HCT116 (cell line): Measurements from ENCODE around the gene RXFP1. TPM values are rescaled to one million over a fixed set of nuclear protein-coding genes. Genes with fewer than 3 reads are reported as not detected.

Source experiments
- ATAC-seq: fragments of 200-7000 bp; cut with Tn5 transposase; 2 replicates; pipeline ENCODE4 v1.9.1; 2020; ENCODE audit warnings: mild to moderate bottlenecking, moderate library complexity
- BruUV-seq: library from RNA; stranded (reverse); fragments of 400-500 nt; replicated peaks from 2 replicates; lab custom pipeline; 2021; lab: Mats Ljungman, UMichigan
- CTCF ChIA-PET: fragments of 300-600 bp; sonication (Branson Sonifier 250); formaldehyde crosslinking; loops from one replicate; lab custom pipeline; 2021; ENCODE audit warnings: antibody characterized with exemption; lab: Charles Lee
- POLR2A ChIA-PET: fragments of 300-600, 350-600 bp; sonication (Branson Sonifier 250); formaldehyde crosslinking; loops from one replicate; lab custom pipeline; 2021; ENCODE audit warnings: antibody characterized with exemption; lab: Charles Lee
- RAD21 ChIA-PET, 2 experiments: fragments of 300-600 bp; sonication (Branson Sonifier 250); formaldehyde crosslinking; loops; one replicate each; lab custom pipeline; 2023; ENCODE audit warnings: low total read pairs in 2 of 2; ENCODE audit not compliant: uncharacterized antibody in 2 of 2, unreplicated experiment in 2 of 2, low non-redundant PET in 1 of 2; lab: Charles Lee
- DNase-seq: peaks from one replicate; pipeline ENCODE4 v3.0.0-alpha.2; 2010; ENCODE audit warnings: low read depth, low spot score
- H2AFZ ChIP-seq: fragments of 200-600 bp; shearing (Covaris generic), sonication (generic); 2 replicates; pipeline ENCODE4 v1.6.1; 2017; ENCODE audit warnings: low read depth, mixed run types, mixed read lengths, antibody characterized with exemption, low read length; ENCODE audit not compliant: poor library complexity, severe bottlenecking
- H3K27ac ChIP-seq: 2 replicates; pipeline ENCODE4 v1.5.1; 2012; ENCODE audit warnings: low read depth, low read length
- H3K27me3 ChIP-seq: fragments of 200-600 bp; sonication (generic); 2 replicates; pipeline ENCODE4 v1.6.1; 2016; ENCODE audit warnings: mixed run types, low read length, mixed read lengths; ENCODE audit not compliant: insufficient read depth
- H3K36me3 ChIP-seq, 2 experiments: fragments of 200-500 bp in 1 of 2; fragments of 200-600 bp in 1 of 2; sonication (Bioruptor generic) in 1 of 2; sonication (generic) in 1 of 2; 2 replicates each; pipeline versions ENCODE4 v1.5.1 to v1.6.1; 2014 to 2016; ENCODE audit warnings: low read length in 2 of 2, inconsistent platforms in 1 of 2, mixed read lengths in 1 of 2, mixed run types in 1 of 2; ENCODE audit not compliant: insufficient read depth in 2 of 2, control insufficient read depth in 1 of 2
- H3K4me1 ChIP-seq, 2 experiments: fragments of 200-600 bp in 1 of 2; sonication (generic) in 1 of 2; 2 replicates each; pipeline versions ENCODE4 v1.5.1 to v1.6.1; 2012 to 2017; ENCODE audit warnings: low read length in 2 of 2, inconsistent platforms in 1 of 2, mild to moderate bottlenecking in 1 of 2, mixed read lengths in 1 of 2, mixed run types in 1 of 2, moderate library complexity in 1 of 2; ENCODE audit not compliant: insufficient read depth in 2 of 2, control insufficient read depth in 1 of 2
- H3K4me2 ChIP-seq: fragments of 200-600 bp; sonication (generic); 2 replicates; pipeline ENCODE4 v1.6.1; 2017; ENCODE audit warnings: mixed run types, low read length, mixed read lengths
- H3K4me3 ChIP-seq, 2 experiments: fragments of 200-600 bp in 1 of 2; sonication (generic) in 1 of 2; replicated peaks in 1 of 2; 2 replicates each; pipeline ENCODE4 v1.5.1; 2011 to 2016; ENCODE audit warnings: low read length in 2 of 2, control low read depth in 1 of 2, low read depth in 1 of 2, mild to moderate bottlenecking in 1 of 2, mixed read lengths in 1 of 2, mixed run types in 1 of 2
- H3K79me2 ChIP-seq: fragments of 200-600 bp; sonication (generic); 2 replicates; pipeline ENCODE4 v1.6.1; 2017; ENCODE audit warnings: mild to moderate bottlenecking, mixed run types, low read length, moderate library complexity, mixed read lengths; ENCODE audit not compliant: insufficient read depth
- H3K9ac ChIP-seq: fragments of 200-600 bp; sonication (generic); 2 replicates; pipeline ENCODE4 v1.6.1; 2016; ENCODE audit warnings: low read length, mixed read lengths
- H3K9me2 ChIP-seq: fragments of 200-600 bp; sonication (generic), shearing (Covaris generic); 2 replicates; pipeline ENCODE4 v1.6.1; 2017; ENCODE audit warnings: mixed run types, mild to moderate bottlenecking, moderate library complexity; ENCODE audit not compliant: insufficient read depth
- H3K9me3 ChIP-seq, 2 experiments: fragments of 200-500 bp in 1 of 2; fragments of 200-600 bp in 1 of 2; sonication (Bioruptor generic) in 1 of 2; sonication (generic) in 1 of 2; 2 replicates each; pipeline ENCODE4 v1.6.1; 2014 to 2017; ENCODE audit warnings: low read length in 2 of 2, mixed read lengths in 2 of 2, inconsistent platforms in 1 of 2, low read depth in 1 of 2, mild to moderate bottlenecking in 1 of 2, mixed run types in 1 of 2, moderate library complexity in 1 of 2; ENCODE audit not compliant: control insufficient read depth in 1 of 2, insufficient read depth in 1 of 2
- H4K20me1 ChIP-seq: fragments of 200-600 bp; sonication (generic), shearing (Covaris generic); 2 replicates; pipeline ENCODE4 v1.6.1; 2017; ENCODE audit warnings: mixed run types, mild to moderate bottlenecking, moderate library complexity; ENCODE audit not compliant: insufficient read depth
- ATF3 ChIP-seq: IDR thresholded peaks from 2 replicates; pipeline ENCODE4 v1.6.1; 2012
- CTCF ChIP-seq, 3 experiments: fragments of 200-600 bp in 1 of 3; sonication (generic) in 1 of 3; IDR thresholded peaks in 2 of 3; conservative IDR thresholded peaks in 1 of 3; 2 replicates each; pipeline ENCODE4 v1.5.1; 2012 to 2017; ENCODE audit warnings: low read depth in 2 of 3, low read length in 2 of 3, antibody characterized with exemption in 1 of 3, borderline replicate concordance in 1 of 3, control low read depth in 1 of 3, mild to moderate bottlenecking in 1 of 3, mixed read lengths in 1 of 3, mixed run types in 1 of 3, moderate library complexity in 1 of 3; ENCODE audit not compliant: insufficient read depth in 1 of 3
- EGR1 ChIP-seq: IDR thresholded peaks from 2 replicates; pipeline ENCODE4 v1.6.1; 2012; ENCODE audit warnings: low read depth
- ELF1 ChIP-seq: IDR thresholded peaks from 2 replicates; pipeline ENCODE4 v1.6.1; 2012; ENCODE audit warnings: low read depth, borderline replicate concordance
- FOSL1 ChIP-seq: IDR thresholded peaks from 2 replicates; pipeline ENCODE4 v1.6.1; 2012; ENCODE audit warnings: low read depth
- JUND ChIP-seq: IDR thresholded peaks from 2 replicates; pipeline ENCODE4 v1.6.1; 2012
- POLR2A ChIP-seq: IDR thresholded peaks from 2 replicates; pipeline ENCODE4 v1.7.0; 2011; ENCODE audit warnings: borderline replicate concordance; ENCODE audit not compliant: insufficient read depth, insufficient read length; ENCODE audit errors: extremely low read depth
- POLR2AphosphoS5 ChIP-seq: IDR thresholded peaks from 2 replicates; pipeline ENCODE4 v1.6.1; 2011; ENCODE audit warnings: mild to moderate bottlenecking, low read depth, low read length, moderate library complexity
- RAD21 ChIP-seq: IDR thresholded peaks from 2 replicates; pipeline ENCODE4 v1.6.1; 2012; ENCODE audit warnings: low read depth, mild to moderate bottlenecking
- REST ChIP-seq: IDR thresholded peaks from 2 replicates; pipeline ENCODE4 v1.6.1; 2012; ENCODE audit warnings: low read depth
- SP1 ChIP-seq: IDR thresholded peaks from 2 replicates; pipeline ENCODE4 v1.6.1; 2012; ENCODE audit warnings: low read depth
- YY1 ChIP-seq: IDR thresholded peaks from 2 replicates; pipeline ENCODE4 v1.6.1; 2011; ENCODE audit warnings: low read length, low read depth, moderate library complexity, mild to moderate bottlenecking; ENCODE audit not compliant: insufficient replicate concordance; ENCODE audit errors: extremely low read depth
- ZBTB33 ChIP-seq: IDR thresholded peaks from 2 replicates; pipeline ENCODE4 v1.6.1; 2011; ENCODE audit warnings: mild to moderate bottlenecking, low read length, moderate library complexity; ENCODE audit not compliant: insufficient replicate concordance; ENCODE audit errors: extremely low read depth
- ZFX ChIP-seq: fragments of 450-650 bp; IDR thresholded peaks from 2 replicates; pipeline ENCODE4 v1.6.1; 2017
- intact Hi-C: fragments of 100-400 bp; cut with micrococcal nuclease; formaldehyde crosslinking; loops from 2 replicates; pipeline ENCODE4 v1.10.0; 2022
- total RNA-seq: library from RNA; stranded (reverse); gene quantifications from one replicate; pipeline ENCODE4 v1.2.1, GENCODE V29; 2021; ENCODE audit not compliant: unreplicated experiment

Gene RXFP1
- total RNA-seq, 1 experiment from 2014 or later = not detected

GRCh38 chr4:158652920-158653319, 131.2 kb downstream of the RXFP1 start:
- no peak for TF ChIP-seq ATF3
- no peak for TF ChIP-seq POLR2AphosphoS5
- Histone ChIP-seq H3K4me3 (no peak overlapping the region), H3K79me2 (no peaks in the 10 kb centered on the region), H3K27me3 (no peaks in the 10 kb centered on the region), H3K9me2 (no peaks in the 10 kb centered on the region), H2AFZ (peak overlapping the region; percentile 42), H3K9me3 (no peaks in the 10 kb centered on the region), H3K36me3 (no peaks in the 10 kb centered on the region), H3K27ac (no peak overlapping the region), H3K4me2 (no peak overlapping the region), H4K20me1 (no peaks in the 10 kb centered on the region), H3K9ac (no peak overlapping the region), H3K4me1 (no peaks in the 10 kb centered on the region)
- ChIA-PET RAD21 (no interaction called here), POLR2A (no interaction called here), CTCF (no interaction called here)
- intact Hi-C loops = no loop called here
- ATAC-seq = no peak
- no TSS peak for BruUV-seq
- no peak for DNase-seq

- H3K27ac ChIP-seq = no peak overlapping the region
- H2AFZ ChIP-seq = no peak overlapping the region
- no peak for DNase-seq
- H3K4me2 ChIP-seq = no peak overlapping the region
- intact Hi-C loops = no loop called here
- H3K4me3 ChIP-seq = no peak overlapping the region
- ATAC-seq = no peak
- H3K4me1 ChIP-seq = no peaks in the 10 kb centered on the region
- ChIA-PET CTCF (interaction anchor here (1.7 kb wide), 1 partner anchor 11 kb away, joined by 5 read pairs; no protein-coding TSS in a partner anchor), RAD21 (no interaction called here), POLR2A (no interaction called here)
- no peaks in the 10 kb centered on the region for H3K27me3 ChIP-seq
- no peaks in the 10 kb centered on the region for H3K79me2 ChIP-seq
- H4K20me1 ChIP-seq = no peaks in the 10 kb centered on the region
- no peaks in the 10 kb centered on the region for H3K9me3 ChIP-seq
- H3K9ac ChIP-seq = no peak overlapping the region
- no peaks in the 10 kb centered on the region for H3K36me3 ChIP-seq
- no TSS peak for BruUV-seq
- no peaks in the 10 kb centered on the region for H3K9me2 ChIP-seq
- no peak for TF ChIP-seq ZBTB33
- no peak for TF ChIP-seq CTCF (IDR thresholded peaks at IDR 0.05 in 2 of 3, conservative IDR thresholded peaks at IDR 0.05 in 1 of 3; ENCODE audit: borderline replicate concordance in 1 of 3, insufficient read depth in 1 of 3, low read depth in 2 of 3, low read length in 2 of 3)
- TF ChIP-seq REST = no peak
- no peak for TF ChIP-seq POLR2A
- TF ChIP-seq FOSL1 = no peak
- TF ChIP-seq ZFX = no peak
- no peak for TF ChIP-seq EGR1
- TF ChIP-seq YY1 = no peak
- TF ChIP-seq ELF1 = no peak
- TF ChIP-seq JUND = no peak
- TF ChIP-seq RAD21 = no peak
- TF ChIP-seq SP1 = no peak
These were observed 134.8 kb downstream of the RXFP1 start for GRCh38 chr4:158656439-158656838.
